Epithelial cell of proximal tubule (primary cell): ENCODE results near the gene ZNF552. TPM values are rescaled to one million over a fixed set of nuclear protein-coding genes. Genes with fewer than 3 reads are reported as not detected.
A peak's percentile ranks its signal among the peaks of the same experiment; 100 is the strongest.
"Not testable (repeated sequence)": the region's sequence is repeated elsewhere in the genome, so short reads cannot be mapped to it uniquely, and the experiment has no call there.

Source experiments
- DNase-seq: peaks from one replicate; pipeline ENCODE4 v3.0.0-alpha.2; 2011; ENCODE audit warnings: low read depth
- H3K4me3 ChIP-seq: 2 replicates; pipeline ENCODE4 v1.5.1; 2011; ENCODE audit warnings: low read depth, mild to moderate bottlenecking, low read length
- CTCF ChIP-seq: conservative IDR thresholded peaks from 2 replicates; pipeline ENCODE4 v1.5.1; 2012; ENCODE audit warnings: low read depth, mild to moderate bottlenecking, low read length
- total RNA-seq: library from RNA; depleted of rRNA; stranded (reverse); fragments of >200 nt; gene quantifications from 2 replicates; pipeline ENCODE4 v1.2.3, GENCODE V29; 2015

ZNF552 gene
- total RNA-seq, 1 donor from 2014 or later: 7.0 TPM

- no peak for DNase-seq
- no peak for TF ChIP-seq CTCF
- no peak overlapping the region for H3K4me3 ChIP-seq
Observed at GRCh38 chr19:57818378-57818777, 3.7 kb upstream of the ZNF552 start.

- no peak for DNase-seq
- H3K4me3 ChIP-seq: no peak overlapping the region
- no peak for TF ChIP-seq CTCF
Observed at GRCh38 chr19:57817976-57818375, 3.3 kb upstream of the ZNF552 start.

- H3K4me3 ChIP-seq: no peak overlapping the region
- no peak for TF ChIP-seq CTCF
Observed at GRCh38 chr19:57816652-57817051, 1.9 kb upstream of the ZNF552 start.

GRCh38 chr19:57815247-57816075, 748 bp upstream of the ZNF552 start:
- DNase-seq: no peak
- TF ChIP-seq CTCF: no peak
- peak overlapping the region; percentile 97 for H3K4me3 ChIP-seq

More at GRCh38 chr19:57816652-57817051, 1.9 kb upstream of the ZNF552 start:
- DNase-seq: no peak

- peak overlapping the region; percentile 97 for H3K4me3 ChIP-seq
- no peak for DNase-seq
- TF ChIP-seq CTCF: no peak
Observed at GRCh38 chr19:57813919-57814504, 701 bp downstream of the ZNF552 start.

GRCh38 chr19:57812975-57813820, 1.5 kb downstream of the ZNF552 start:
- peak overlapping the region; percentile 97 for H3K4me3 ChIP-seq
- not testable (repeated sequence) for DNase-seq

- no peak for DNase-seq
- TF ChIP-seq CTCF: no peak
- no peak overlapping the region for H3K4me3 ChIP-seq
Observed at GRCh38 chr19:57812226-57812625, 2.5 kb downstream of the ZNF552 start.

- not testable (repeated sequence) for DNase-seq, H3K4me3 ChIP-seq
Observed at GRCh38 chr19:57810410-57811295, 4.1 kb downstream of the ZNF552 start.
